ENCODE data around the gene RPP14. TPM values are rescaled to one million over a fixed set of nuclear protein-coding genes. Genes with fewer than 3 reads are reported as not detected.

Gene RPP14
- total RNA-seq, 1 donor = 13.4 TPM

DNA sequence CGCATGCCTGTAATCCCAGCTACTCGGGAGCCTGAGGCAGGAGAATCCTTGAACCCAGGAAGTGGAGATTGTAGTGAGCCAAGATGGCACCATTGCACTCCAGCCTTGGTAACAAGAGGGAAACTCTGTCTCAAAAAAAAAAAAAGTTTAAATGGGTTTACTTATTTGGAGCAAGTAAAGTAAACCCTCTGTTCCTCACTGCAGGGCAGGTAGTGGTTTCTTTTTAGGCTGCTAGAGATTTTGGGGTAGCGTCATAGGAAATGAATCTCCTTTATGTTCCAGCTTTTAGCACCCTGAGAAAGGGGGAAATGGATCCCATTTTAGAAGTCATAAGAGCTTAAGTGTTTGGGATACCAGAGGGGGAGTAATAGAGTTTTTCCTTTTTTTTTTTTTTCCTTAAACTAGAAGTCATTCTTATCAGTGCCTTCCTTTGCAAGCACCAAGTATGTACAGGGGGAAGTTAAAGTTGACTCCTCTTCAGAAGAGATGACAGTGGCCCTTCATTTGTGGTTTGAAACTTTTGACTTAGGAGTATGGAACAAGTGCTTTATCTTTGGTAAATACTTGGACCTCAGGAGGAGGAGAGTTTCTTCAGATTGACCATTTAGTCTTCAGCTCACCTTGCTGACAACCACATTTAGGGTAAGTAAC lies 34.7 kb downstream of the RPP14 start:
- peaks cover 65% of the 10 kb centered on the region for H3K79me2 ChIP-seq (ENCODE audit: insufficient read depth, low read length)

GRCh38 chr3:58341376-58341775 lies 35.3 kb downstream of the RPP14 start:
- no peaks in the 10 kb centered on the region for H3K9me3 ChIP-seq (ENCODE audit: low read depth, low read length)
- H3K27ac ChIP-seq (ENCODE audit: low read depth, low read length) = peak overlapping the region; percentile 16
- H2AFZ ChIP-seq (ENCODE audit: low read length) = no peak overlapping the region
- no peaks in the 10 kb centered on the region for H3K36me3 ChIP-seq (ENCODE audit: insufficient read depth, low read length)
- H3K4me3 ChIP-seq (ENCODE audit: insufficient read depth, low read length) = no peak overlapping the region
- DNase-seq (ENCODE audit: insufficient read length, low spot score, missing footprints) = no peak
- peaks cover 6% of the 10 kb centered on the region for H4K20me1 ChIP-seq (ENCODE audit: insufficient read depth, low read length)
- no peak overlapping the region for H3K4me2 ChIP-seq (ENCODE audit: insufficient read depth, low read length)
- H3K4me1 ChIP-seq (ENCODE audit: insufficient read depth, low read length) = peaks cover 13% of the 10 kb centered on the region
- no peaks in the 10 kb centered on the region for H3K27me3 ChIP-seq (ENCODE audit: insufficient read depth, low read length)
- H3K79me2 ChIP-seq (ENCODE audit: insufficient read depth, low read length) = peaks cover 72% of the 10 kb centered on the region
- TF ChIP-seq, protein P1, sequence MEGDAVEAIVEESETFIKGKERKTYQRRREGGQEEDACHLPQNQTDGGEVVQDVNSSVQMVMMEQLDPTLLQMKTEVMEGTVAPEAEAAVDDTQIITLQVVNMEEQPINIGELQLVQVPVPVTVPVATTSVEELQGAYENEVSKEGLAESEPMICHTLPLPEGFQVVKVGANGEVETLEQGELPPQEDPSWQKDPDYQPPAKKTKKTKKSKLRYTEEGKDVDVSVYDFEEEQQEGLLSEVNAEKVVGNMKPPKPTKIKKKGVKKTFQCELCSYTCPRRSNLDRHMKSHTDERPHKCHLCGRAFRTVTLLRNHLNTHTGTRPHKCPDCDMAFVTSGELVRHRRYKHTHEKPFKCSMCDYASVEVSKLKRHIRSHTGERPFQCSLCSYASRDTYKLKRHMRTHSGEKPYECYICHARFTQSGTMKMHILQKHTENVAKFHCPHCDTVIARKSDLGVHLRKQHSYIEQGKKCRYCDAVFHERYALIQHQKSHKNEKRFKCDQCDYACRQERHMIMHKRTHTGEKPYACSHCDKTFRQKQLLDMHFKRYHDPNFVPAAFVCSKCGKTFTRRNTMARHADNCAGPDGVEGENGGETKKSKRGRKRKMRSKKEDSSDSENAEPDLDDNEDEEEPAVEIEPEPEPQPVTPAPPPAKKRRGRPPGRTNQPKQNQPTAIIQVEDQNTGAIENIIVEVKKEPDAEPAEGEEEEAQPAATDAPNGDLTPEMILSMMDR (IDR thresholded peaks at IDR 0.05; ENCODE audit: extremely low read depth, low read depth, low read length) = no peak

More for the DNA sequence above, 34.7 kb downstream of the RPP14 start:
- H4K20me1 ChIP-seq (ENCODE audit: insufficient read depth, low read length) = peaks cover 4% of the 10 kb centered on the region
- H3K27ac ChIP-seq (ENCODE audit: low read depth, low read length) = peak overlapping the region; percentile 16
- H3K36me3 ChIP-seq (ENCODE audit: insufficient read depth, low read length) = no peaks in the 10 kb centered on the region
- H3K4me1 ChIP-seq (ENCODE audit: insufficient read depth, low read length) = peaks cover 17% of the 10 kb centered on the region
- no peaks in the 10 kb centered on the region for H3K9me3 ChIP-seq (ENCODE audit: low read depth, low read length)
- TF ChIP-seq, protein P1 (IDR thresholded peaks at IDR 0.05; ENCODE audit: extremely low read depth, low read depth, low read length) = no peak
- H3K27me3 ChIP-seq (ENCODE audit: insufficient read depth, low read length) = no peaks in the 10 kb centered on the region
- H3K4me3 ChIP-seq (ENCODE audit: insufficient read depth, low read length) = no peak overlapping the region
- no peak overlapping the region for H2AFZ ChIP-seq (ENCODE audit: low read length)
- DNase-seq (ENCODE audit: insufficient read length, low spot score, missing footprints) = no peak
- no peak overlapping the region for H3K4me2 ChIP-seq (ENCODE audit: insufficient read depth, low read length)

DNA sequence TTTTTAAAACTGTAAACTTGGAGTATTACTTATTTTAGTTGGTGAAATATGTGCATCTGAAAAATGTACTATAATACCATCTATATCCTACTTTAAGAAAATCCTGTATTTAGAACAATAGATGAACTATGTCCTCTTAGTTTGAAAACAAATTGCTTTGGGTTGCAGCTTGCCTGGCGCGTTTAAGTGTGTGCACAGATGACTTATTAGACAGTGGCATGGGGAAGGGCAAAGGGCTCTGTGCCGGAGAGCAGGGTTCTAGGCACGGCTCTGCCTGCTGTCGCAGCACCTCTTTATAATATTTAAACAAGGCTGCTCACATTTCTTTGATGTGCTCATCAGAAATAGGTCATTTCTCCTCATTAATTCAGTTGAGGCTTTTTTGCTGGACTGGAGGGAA lies 36.6 kb downstream of the RPP14 start:
- H3K4me2 ChIP-seq (ENCODE audit: insufficient read depth, low read length) = no peak overlapping the region

DNA sequence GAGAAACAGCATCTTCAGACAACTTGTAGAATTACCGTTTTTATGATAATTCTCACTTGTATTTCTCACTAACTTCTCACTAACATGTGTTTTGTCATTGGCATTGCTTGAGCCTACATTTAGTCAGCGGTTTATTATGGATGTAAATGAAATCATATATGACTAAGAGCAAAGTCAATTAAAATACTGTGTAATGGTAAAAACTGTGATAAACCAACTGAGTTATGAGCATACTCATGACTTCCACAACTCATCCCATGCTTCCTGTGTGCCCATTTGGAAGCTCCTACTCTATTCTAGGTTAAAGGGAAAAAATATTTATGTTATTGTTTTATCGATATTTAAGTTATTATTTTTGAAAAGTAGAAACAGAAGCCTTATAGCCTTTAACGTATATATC lies 39.4 kb downstream of the RPP14 start:
- H3K9me3 ChIP-seq (ENCODE audit: low read depth, low read length) = no peaks in the 10 kb centered on the region
- H3K4me1 ChIP-seq (ENCODE audit: insufficient read depth, low read length) = peaks cover 15% of the 10 kb centered on the region
- H3K79me2 ChIP-seq (ENCODE audit: insufficient read depth, low read length) = peaks cover 70% of the 10 kb centered on the region
- no peak overlapping the region for H3K4me2 ChIP-seq (ENCODE audit: insufficient read depth, low read length)
- peaks cover 2% of the 10 kb centered on the region for H3K36me3 ChIP-seq (ENCODE audit: insufficient read depth, low read length)
- no peak overlapping the region for H3K4me3 ChIP-seq (ENCODE audit: insufficient read depth, low read length)
- DNase-seq (ENCODE audit: insufficient read length, low spot score, missing footprints) = no peak
- peaks cover 9% of the 10 kb centered on the region for H4K20me1 ChIP-seq (ENCODE audit: insufficient read depth, low read length)
- H3K27ac ChIP-seq (ENCODE audit: low read depth, low read length) = no peak overlapping the region
- no peak overlapping the region for H2AFZ ChIP-seq (ENCODE audit: low read length)
- TF ChIP-seq, protein P1 (IDR thresholded peaks at IDR 0.05; ENCODE audit: extremely low read depth, low read depth, low read length) = no peak
- H3K27me3 ChIP-seq (ENCODE audit: insufficient read depth, low read length) = no peaks in the 10 kb centered on the region

More for the DNA sequence above, 36.6 kb downstream of the RPP14 start:
- Histone ChIP-seq H3K27ac (ENCODE audit: low read depth, low read length) (no peak overlapping the region), H3K27me3 (ENCODE audit: insufficient read depth, low read length) (no peaks in the 10 kb centered on the region), H2AFZ (ENCODE audit: low read length) (no peak overlapping the region), H3K4me3 (ENCODE audit: insufficient read depth, low read length) (no peak overlapping the region), H4K20me1 (ENCODE audit: insufficient read depth, low read length) (peaks cover 6% of the 10 kb centered on the region), H3K79me2 (ENCODE audit: insufficient read depth, low read length) (peaks cover 70% of the 10 kb centered on the region), H3K4me1 (ENCODE audit: insufficient read depth, low read length) (peaks cover 10% of the 10 kb centered on the region), H3K9me3 (ENCODE audit: low read depth, low read length) (no peaks in the 10 kb centered on the region), H3K36me3 (ENCODE audit: insufficient read depth, low read length) (no peaks in the 10 kb centered on the region)
- DNase-seq (ENCODE audit: insufficient read length, low spot score, missing footprints) = no peak
- TF ChIP-seq, protein P1 (IDR thresholded peaks at IDR 0.05; ENCODE audit: extremely low read depth, low read depth, low read length) = no peak
